AML-193 (cell line): ENCODE data around the gene DPYD.
"Not testable (repeated sequence)": the region's sequence is repeated elsewhere in the genome, so short reads cannot be mapped to it uniquely, and the experiment has no call there.

ENCODE experiments used
- DNase-seq, 2 experiments: peaks; one replicate each; lab custom pipeline; 2025; lab: John Stamatoyannopoulos, UW

DPYD gene

DNA sequence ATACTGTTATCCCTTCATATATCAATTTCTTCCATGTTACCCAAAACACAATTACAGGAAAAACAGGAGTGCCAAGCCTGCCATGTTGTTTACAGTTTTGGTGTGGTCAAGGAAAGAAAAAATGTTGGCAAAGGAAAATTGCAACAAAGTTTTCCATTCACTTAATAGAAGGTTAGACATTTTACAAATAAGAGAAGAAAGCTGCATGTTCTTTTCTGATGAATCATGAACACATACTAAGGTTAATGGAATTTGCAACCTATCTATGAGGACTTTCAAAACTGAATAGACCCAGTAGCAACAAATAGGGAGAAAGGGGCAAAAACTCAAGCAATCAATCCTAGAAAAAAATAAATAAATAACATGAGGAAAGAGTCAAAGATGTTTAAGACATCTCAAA, 556.7 kb downstream of the DPYD start:
- no peak for DNase-seq

GRCh38 chr1:97356309-97356708, 564.5 kb downstream of the DPYD start:
- no peak for DNase-seq

DNA sequence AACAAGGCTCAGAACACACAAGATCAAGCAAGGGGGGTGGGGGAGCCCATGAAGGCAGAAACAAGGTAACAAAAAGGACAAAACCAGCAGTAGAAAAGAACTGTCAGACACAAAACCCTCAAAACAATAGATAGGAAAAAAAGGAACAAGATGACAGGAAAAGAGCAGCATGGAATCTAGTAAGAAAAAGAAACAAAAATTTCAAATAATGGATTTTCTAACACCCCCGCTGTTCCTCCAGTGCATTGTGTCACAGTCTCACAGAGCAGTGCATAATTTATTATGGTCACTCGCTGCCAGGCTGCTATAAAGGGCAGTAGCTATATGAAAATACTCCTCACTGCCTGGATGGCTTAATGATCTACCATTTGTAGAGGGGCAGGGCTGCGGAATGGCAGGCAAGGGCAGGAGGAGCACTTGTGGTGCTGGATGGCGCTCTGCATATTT, 567.9 kb downstream of the DPYD start:
- no peak for DNase-seq

GRCh38 chr1:97351846-97352245, 569.0 kb downstream of the DPYD start:
- no peak for DNase-seq

DNA sequence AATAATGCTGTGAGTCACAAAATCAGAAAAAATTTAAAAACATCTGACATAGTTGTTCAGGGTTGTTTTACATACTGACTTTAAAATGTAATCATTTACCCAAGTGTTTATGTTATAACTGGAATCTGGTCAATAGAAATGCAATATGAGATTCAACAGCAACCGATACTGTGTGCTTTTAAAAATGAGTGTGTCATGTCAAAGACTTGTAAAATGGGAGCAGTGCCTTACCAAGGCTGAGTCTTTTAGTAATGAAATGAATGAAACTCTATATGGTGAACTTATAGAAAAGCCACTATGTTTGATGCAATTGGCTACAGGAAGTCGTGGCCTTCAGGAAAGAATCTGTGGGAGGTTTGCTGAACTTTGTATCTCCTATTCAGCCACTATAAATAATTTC, 570.2 kb downstream of the DPYD start:
- DNase-seq = no peak

- DNase-seq = no peak
These were observed 570.6 kb downstream of the DPYD start for GRCh38 chr1:97350241-97350640.

DNA sequence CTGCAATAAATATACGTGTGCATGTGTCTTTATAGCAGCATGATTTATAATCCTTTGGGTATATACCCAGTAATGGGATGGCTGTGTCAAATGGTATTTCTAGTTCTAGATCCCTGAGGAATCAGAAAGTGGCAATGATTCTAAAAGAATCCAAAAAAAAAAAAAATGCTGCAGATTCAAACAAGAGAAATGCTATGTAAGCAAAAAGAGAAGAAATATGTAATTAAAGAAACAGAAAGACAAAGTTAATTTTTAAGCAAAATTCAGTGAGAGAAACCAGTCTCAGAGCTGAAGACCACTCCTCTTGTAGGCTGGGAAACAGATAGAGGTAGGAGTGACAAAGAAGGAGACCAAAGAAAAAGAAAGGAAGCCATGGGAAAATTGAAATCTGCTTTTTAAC, 571.0 kb downstream of the DPYD start:
- not testable (repeated sequence) for DNase-seq

GRCh38 chr1:97348599-97349265, 572.1 kb downstream of the DPYD start:
- DNase-seq = no peak

DNA sequence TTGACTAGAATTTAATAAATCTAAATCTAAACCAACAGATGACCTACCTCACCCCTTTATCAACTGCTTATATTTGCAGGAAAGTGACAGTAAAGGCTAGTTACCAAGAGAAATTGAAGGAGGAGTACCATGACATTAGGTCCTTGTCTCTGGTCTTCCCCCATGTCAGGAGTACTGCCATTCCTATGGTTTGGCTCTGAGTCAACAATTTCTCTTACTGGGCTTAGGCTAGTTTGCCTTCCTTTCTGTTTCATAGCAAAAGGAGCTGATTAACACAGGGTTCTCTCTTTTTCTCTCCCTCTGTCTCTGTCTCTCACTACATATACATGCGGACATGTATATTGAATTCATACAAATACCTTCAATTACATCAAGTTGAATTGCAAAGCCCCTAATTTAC, 579.9 kb downstream of the DPYD start:
- DNase-seq = no peak

GRCh38 chr1:97338347-97338746, 582.5 kb downstream of the DPYD start:
- DNase-seq = no peak

- DNase-seq = no peak
These were observed 583.4 kb downstream of the DPYD start for GRCh38 chr1:97337250-97338030.

DNA sequence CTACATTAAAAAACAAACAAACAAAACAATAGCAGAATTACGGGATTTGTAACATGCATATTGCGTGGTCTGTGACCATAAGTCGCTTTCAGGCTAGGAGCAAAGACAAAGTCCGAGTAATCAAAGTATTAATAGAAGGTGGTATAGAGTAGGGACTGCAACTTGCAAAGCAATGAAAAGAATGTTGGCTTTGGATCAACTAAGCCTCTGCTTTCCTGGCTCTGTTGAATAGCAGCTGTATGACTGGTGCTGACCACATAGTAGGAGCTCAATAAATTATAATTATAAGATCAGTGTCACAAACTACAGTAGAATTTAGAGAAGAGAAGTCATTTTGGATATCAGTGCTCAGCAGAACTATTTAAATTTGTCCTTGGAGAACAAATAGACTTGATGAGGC, 586.4 kb downstream of the DPYD start:
- DNase-seq = no peak

GRCh38 chr1:97332716-97333115, 588.1 kb downstream of the DPYD start:
- DNase-seq = no peak

- DNase-seq = no peak
These were observed 589.7 kb downstream of the DPYD start for GRCh38 chr1:97331165-97331564.

- DNase-seq = no peak
These were observed 606.1 kb downstream of the DPYD start for GRCh38 chr1:97314685-97315084.

GRCh38 chr1:97308131-97308530, 612.7 kb downstream of the DPYD start:
- no peak for DNase-seq

- DNase-seq = no peak
These were observed 613.3 kb downstream of the DPYD start for GRCh38 chr1:97307568-97307967.

GRCh38 chr1:97307151-97307550, 613.7 kb downstream of the DPYD start:
- no peak for DNase-seq

DNA sequence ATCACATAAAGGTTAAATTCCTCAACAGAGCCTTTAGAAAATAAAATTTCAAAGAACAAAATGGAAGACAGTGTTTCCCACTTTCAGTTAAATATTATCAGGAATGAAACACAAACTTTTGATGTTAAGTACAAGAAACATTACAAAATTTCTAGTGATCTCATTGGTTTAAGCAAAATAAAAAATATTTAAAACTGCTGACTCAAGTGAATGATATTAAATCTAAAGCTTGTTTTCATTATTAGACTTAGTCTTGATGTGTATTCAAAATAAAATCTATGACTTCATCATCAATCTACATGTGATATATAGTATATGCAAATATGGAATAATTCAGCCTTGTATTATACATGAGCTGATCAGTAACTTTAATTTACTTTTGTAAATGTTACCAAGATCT, 614.3 kb downstream of the DPYD start:
- DNase-seq = no peak

- DNase-seq = no peak
These were observed 616.5 kb downstream of the DPYD start for GRCh38 chr1:97304366-97304765.

GRCh38 chr1:97298966-97299365, 621.9 kb downstream of the DPYD start:
- DNase-seq = no peak

DNA sequence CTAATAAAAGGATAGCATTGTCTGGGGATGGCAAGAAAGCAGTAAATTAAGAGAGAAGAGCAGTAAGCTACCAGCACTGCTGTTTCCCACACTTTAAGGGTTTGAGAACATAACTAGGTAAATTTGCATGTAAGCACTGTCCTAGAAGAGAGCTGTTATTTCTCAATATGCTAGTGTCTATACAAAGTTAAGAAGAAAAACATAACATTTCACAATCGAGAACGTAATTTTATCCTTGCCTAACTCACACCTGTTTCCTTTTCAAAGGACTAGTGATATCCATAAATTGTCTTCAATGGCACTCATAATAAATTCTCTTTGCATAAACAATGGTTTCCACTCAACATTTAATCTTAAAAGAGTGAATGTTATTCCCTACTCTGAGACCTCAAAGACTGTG, 623.2 kb downstream of the DPYD start:
- DNase-seq = no peak

DNA sequence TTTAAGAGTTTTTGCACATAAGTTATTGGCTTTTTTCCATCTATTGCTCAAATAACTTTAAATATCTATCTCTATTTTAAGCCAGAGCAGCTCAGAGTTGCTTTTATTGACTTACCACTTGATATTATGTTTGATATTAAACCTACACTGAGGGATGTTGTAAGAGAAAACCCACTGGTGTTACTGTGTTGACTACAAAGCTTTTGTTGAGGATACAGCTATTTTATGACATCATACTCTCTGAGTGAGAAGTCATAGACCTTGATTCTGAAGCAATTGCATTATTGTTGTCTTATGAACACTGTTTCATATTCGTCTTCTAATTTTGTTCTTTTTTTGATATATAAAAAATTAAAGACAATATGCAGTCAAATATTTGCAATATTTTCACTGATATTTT, 638.9 kb downstream of the DPYD start:
- no peak for DNase-seq
